GM19455 (cell line): ENCODE data around the gene ZNF699.
"Not testable (repeated sequence)": the region's sequence is repeated elsewhere in the genome, so short reads cannot be mapped to it uniquely, and the experiment has no call there.

Source experiments
- ATAC-seq: cut with Tn5 transposase; IDR thresholded peaks from one replicate; pipeline ENCODE4 v1.9.1; 2021; ENCODE audit not compliant: unreplicated experiment

The ZNF699 gene

DNA sequence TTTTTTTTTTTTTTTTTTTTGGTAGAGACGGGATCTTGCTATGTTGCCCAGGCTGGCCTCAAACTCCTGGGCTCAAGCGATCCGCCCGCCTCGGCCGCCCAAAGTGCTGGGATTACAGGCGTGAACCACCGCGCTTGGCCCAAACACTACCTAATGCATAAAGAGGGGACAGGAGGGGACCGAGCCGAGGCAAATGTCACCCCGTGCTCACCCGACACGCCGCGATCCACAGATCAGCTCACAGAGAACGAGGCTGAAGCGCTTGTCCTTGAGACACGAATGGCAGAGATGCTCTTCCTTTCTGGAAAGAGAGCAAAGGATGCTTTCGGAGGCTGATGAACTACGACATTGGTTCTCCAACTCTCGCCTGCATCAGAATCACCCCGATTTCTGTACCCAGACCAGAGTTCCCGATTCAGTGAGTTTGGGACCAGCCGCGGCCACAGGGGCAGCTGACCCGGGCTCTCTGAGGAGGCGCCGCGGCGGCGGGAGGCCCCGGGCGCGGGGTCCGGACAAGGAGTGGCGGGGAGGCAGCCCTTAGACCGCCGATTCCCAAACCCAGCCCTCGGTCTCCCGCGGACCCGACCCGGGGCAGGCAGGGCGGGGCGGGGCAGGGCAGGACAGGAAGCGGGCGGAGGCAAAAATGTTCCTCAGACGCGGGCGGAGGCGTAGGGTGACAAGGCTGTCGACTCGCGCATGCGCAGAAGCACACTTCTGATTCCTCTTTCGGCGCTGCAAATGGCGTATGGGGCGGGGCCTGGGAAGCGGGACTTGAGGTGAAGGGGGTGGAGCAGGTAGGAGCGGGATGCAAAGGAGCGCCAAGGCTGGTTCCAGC lies at the start of gene ZNF699:
Gene ZNF699 (minus strand): TSS at position 700 of the 835 bp plus-strand sequence. CDS start 4,719 bp downstream, outside the sequence.
- peak; percentile 89 for ATAC-seq

DNA sequence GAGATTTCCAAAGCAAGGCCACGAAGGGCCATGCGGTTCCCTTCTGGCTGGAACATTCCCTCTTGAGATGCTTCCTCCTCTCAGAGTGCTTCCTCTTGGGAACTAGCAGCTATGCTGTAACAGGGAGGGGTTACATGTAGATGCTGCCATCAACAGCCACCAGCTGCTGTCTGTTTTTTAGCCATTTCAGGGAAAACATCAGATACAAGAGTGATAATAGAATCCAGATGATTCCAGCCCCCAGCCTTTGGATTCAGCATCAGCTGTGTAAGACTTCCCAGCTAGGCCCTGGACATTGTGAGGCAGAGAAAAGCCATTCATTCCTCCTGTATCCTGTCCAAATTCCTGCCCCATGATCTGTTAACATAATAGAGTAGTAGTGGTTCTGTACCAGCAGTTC lies 45.0 kb upstream of the ZNF699 start:
- no peak for ATAC-seq

DNA sequence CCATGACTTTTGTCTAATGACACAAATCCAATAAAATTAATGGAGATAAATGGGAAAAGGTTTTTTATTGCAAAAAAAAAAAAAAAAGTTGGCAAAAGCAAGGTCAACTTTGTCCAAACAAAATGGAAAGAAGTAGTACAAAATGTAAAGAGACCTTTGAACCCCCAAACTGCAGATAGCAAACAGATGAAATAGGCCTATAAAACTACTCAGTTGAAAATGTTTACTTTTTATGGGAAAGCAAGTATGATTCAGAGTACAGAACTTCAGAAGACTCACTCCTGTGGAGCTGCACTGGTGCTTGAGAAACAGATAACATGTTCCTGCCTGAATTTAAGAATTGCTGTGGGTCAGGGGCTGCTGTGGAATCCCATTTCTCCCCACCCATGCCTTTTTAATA lies 43.4 kb upstream of the ZNF699 start:
- ATAC-seq, result no peak

DNA sequence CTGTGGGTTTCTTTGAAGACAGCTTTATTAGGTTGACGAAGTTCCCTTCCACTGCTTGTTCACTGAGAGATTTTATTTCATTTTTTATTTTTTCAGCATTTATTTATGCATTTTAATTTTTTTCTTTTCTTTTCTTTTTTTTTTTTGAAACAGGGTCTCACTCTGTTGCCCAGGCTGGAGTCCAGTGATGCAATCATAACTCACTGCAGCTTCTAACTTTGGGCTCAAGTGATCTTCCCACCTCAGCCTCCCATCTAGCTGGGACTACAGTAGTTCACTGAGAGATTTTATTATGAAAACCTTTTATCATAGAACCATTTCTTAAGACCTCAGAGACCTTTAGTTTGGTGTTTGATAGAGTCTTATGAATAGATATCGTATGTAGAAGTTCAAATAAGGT lies 42.9 kb upstream of the ZNF699 start:
- ATAC-seq, result no peak

DNA sequence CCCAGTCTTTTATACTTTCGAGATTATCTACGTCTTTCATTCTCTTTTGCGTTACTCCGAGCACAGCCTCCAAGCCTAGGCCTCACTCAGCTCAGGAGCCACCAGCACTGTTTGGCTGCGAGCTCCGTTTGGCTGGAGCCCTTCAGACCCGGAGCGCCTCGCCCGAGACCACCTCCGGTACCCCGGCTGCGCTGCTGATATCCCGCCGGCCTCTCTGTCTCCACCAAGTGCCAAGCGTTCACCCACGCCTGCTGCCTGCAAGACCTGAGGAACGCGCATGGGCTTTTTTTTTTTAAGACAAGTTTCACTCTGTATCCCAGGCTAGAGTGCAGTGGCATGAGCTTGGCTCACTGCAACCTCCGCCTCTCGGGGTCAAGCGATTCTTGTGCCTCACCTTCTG lies 39.0 kb upstream of the ZNF699 start:
- no peak for ATAC-seq

DNA sequence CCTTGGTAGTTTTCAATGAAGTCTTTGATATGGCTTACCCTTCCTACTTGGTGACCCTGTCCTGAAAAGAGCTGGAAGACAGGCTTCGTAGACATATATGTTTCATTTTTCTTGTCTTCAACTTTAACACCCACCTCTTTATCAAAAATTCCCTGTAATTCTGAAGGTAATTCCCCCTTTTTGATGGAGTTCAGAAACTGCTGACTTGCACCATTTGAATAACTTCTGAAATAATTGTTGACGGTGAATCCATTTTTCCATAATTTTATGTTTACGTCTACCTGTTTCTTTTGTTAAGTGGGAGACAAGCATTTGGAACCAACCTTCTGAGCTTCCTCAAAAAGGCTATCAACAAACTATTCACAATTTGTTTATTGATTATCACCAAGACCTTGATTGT lies 38.6 kb upstream of the ZNF699 start:
- ATAC-seq, result no peak

DNA sequence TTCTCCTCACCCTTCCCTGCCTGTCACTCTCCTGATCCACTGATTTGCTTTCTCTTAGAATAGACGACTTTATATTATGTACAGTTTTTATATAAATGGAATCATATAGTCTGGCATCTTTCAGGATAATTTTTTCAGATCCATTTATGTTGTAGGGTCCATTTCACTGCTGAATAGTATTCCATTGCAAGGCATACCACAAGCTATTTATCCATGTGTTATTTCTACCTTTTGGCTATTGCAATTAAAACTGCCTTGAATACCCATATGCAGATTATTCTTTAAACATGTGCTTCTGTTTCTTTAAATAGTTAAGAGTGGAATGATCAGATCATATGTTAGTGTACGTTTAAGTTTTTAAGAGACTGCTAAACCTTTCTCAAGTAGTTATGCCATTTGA lies 35.4 kb upstream of the ZNF699 start:
- ATAC-seq, result no peak

DNA sequence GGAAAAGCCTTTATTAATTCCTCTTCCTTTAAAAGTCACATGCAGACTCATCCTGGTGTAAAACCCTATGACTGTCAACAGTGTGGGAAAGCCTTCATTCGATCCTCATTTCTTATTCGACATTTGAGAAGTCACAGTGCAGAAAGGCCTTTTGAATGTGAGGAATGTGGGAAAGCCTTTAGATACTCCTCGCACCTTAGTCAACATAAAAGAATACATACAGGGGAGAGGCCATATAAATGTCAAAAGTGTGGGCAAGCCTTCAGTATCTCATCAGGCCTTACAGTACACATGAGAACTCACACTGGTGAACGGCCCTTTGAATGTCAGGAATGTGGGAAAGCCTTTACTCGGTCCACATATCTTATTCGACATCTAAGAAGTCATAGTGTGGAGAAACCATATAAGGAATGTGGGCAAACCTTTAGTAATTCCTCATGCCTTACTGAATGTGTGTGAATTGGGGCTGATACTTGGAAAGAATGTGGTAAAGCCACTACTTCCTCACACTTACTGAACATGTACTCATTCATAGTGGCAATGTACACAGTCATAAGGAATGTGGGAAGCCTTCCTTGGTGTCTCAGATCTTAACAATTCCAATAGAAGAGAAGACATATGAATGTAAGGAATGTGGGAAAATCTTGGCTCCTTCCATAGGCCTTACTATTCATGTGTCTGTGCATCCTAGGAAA lies 33.1 kb upstream of the ZNF699 start:
- ATAC-seq, result no peak

DNA sequence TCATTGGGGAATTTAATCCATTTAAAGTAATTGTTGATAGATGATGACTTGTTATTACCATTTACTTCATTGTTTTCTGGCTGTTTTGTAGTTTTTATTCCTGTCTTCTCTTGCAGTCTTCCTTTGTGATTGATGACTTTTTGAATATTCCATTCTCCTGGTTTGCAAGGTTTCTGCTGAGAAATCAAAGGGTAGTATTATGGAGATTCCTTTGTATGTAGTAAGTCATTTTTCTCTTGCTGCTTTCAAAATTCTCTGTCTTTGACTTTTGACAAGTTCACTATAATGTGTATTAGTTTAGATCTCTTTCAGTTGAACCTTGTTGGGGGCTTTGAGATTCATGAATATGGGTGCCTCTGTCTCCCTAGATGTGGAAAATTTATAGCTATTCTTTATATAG lies 20.4 kb upstream of the ZNF699 start:
- ATAC-seq, result no peak

DNA sequence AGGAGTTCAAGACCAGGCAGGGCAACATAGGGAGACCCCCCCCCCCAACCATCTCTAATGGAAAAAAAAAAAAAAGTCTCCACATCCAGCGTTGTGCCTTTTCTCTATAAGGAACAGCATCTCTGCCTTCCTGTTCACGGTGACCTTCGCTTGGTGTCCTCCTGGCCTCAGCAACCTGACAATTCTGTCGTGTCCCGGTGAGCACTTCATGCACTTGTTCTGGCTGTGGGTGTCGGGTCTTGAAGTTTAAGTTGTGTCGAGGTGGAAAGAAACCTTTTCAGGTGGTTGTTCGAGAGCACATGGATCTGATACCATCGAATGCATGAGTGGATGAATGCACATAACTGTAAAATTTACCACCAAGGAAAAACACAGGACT lies 14.9 kb upstream of the ZNF699 start:
- ATAC-seq, result no peak

DNA sequence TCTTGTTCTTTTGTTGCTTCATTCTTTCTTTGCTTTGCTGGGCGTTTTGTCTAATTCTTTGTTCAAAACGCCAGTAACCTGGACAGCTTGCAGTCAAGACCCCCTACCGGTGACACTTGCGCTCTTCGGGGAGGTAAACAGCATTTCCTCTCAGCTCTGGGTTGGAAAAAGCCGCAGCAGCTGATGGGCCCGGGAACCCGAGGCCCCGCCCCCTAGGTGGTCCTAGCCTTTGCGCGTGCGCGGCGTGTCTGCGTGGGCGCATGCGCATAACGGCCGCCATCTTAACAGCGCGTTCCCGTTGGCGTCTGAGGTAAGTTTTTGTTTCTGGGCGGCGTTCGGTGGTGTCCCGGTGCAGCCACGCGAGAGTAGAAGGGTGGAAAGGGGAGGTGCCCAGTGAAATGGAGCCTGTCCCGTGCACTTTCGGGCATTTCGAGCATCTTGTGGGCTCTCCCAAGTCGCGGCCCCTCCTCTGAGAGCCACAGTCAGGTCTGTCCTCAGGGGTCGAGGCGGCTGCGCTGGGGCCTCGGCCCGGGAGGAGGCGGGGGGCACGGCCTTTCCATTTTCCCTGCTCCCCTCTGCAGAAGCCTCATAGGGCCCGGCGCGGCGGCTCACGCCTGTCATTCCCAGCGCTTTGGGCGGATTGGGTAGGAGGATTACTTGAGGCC lies 14.4 kb upstream of the ZNF699 start, which contains the start of gene ZNF559:
Gene ZNF559 (plus strand): TSS at position 261 of the 665 bp plus-strand sequence. CDS start 14,371 bp downstream, outside the sequence.
- peak; percentile 95 for ATAC-seq

DNA sequence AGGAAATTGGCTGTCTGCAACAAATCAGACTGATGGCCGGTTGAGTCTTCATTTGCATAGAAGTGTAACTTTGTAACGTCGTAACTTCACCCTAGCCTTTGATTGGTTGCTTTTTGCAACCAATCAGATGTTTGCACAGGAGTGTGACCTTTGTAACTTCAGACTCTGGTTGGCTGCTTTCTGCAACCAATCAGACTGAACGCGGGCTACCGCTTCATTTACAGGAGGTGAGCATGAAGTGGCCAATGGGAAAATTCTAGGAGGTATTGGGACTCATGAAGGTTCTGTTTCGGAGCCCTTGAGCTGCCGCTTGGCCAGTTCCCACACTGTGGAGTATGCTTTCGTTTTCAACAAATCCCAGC lies 13.9 kb upstream of the ZNF699 start:
- ATAC-seq, result peak; percentile 22

DNA sequence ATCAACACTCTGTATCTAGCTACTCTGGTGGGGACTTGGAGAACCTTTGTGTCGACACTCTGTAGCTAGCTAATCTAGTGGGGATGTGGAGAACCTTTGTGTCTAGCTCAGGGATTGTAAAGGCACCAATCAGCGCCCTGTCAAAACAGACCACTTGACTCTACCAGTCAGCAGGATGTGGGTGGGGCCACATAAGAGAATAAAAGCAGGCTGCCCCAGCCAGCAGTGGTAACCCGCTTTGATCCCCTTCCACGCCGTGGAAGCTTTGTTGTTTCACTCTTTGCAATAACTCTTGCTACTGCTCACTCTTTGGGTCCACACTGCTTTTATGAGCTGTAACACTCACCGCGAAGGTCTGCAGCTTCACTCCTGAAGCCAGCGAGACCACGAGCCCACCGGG lies 12.6 kb upstream of the ZNF699 start:
- ATAC-seq, result not testable (repeated sequence)

DNA sequence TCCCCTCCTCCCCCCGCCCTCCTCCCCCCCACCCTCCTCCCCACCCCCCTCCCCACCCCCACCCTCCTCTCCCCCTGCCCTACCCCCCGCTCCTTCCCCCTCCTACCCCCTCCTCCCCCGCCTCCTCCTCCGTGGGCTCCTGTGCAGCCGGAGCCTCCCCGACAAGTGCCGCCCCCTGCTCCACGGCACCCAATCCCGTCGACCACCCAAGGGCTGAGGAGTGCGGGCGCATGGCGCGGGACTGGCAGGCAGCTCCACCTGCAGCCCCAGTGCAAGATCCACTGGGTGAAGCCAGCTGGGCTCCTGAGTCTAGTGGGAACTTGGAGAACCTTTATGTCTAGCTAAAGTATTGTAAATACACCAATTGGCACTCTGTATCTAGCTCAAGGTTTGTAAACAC lies 12.1 kb upstream of the ZNF699 start:
- not testable (repeated sequence) for ATAC-seq

DNA sequence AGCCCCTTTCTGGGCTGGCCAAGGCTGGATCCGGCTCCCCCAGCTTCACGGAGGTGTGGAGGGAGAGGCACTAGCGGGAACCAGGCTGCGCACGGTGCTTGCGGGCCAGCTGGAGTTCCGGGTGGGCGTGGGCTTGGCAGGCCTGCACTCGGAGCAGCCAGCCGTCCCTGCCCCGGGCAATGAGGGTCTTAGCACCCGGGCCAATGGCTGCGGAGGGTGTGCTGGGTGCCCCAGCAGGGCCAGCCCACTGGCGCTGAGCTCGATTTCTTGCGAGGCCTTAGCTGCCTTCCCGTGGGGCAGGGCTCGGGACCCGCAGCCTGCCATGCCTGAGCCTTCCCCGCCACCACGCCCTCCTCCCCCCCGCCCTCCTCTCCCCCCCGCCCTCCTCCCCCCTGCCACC lies 11.7 kb upstream of the ZNF699 start:
- no peak for ATAC-seq

DNA sequence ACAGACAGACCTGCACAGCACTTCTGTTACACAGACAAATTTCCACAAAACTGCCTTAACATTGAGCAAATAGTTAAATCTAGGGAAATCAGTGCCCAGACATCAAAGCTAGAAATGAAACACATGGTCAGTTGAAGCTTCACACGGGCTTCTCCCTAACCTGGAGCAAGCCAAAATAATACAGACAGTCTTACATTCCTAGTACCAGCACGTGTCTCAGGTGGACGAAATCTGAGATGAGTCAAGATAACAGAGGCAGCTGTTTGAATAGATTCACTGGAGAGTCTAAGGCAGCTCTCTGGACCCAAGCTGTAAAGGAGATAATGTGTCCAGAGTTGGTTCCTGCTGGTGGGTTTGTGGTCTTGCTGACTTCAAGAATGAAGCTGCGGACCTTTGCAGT lies 4.1 kb upstream of the ZNF699 start:
- no peak for ATAC-seq

DNA sequence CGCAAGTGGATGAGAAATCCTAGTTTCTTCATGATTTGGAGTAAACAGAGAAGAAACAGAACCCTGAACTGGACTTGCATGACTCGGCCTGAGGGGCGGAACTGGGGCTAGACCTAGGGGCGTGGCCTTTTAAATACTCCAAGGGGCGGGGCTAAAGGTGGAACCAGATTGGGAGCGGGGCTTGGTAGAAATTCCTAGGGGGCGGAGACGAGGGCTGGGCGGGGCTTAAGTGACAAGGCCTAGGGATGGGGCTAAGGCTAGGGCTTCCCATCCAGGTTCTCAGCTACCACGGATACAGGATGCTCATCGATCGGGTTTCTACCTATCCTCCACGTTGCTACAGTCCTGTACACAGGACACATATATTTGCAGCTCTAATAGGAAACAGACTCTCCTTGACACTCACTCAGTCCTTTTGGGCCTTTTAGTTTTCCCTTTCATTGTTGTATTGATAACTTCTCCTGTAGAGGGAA lies 372 bp upstream of the ZNF699 start:
- ATAC-seq, result peak; percentile 57

DNA sequence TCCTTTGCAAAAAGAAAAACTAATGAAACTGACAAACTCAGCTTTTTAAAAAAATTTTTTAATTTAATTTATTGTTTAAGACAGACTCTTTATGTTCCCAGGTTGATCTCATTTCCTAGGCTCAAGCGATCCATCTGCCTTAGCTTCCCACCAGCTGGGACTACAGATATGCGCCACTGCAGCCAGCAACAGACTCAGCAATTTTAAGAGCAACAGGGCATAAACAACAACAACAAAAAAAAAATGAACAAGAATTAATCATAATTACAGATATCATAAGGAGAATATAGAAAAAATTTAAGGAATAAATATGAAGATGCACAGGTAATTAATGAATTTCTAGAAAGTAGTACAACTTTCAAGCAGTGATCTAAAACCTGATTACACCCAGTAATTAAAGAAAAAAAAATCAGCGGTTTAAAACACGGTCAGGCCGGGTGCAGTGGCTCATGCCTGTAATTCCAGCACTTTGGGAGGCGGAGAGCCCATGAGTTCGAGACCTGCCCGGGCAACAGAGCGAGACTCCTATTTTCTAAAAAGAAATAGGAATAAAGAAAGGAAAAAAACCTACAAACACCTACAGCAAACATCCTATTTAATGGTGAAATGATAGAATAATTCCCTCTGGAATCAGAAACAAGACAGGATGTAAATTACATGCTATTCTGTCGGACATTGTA lies 1.4 kb downstream of the ZNF699 start:
- no peak for ATAC-seq

DNA sequence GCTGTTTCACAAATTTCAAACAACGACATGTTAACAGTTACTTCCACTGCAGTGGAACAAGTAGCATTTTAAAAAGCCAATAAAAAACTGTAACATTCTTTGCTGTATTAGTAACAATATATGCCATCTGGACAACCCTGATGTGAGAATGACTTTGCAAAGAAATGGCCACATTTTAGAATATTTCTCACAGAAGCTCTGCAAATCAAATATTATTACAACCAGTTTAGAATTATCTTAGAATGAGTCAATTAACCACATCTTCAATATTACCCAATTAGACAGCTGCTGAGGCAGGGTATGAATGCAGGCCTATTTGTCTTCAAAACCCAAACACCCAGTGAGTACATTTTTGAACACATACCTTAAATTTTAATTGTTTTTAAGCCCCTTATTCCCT lies 3.2 kb downstream of the ZNF699 start:
- ATAC-seq, result no peak

DNA sequence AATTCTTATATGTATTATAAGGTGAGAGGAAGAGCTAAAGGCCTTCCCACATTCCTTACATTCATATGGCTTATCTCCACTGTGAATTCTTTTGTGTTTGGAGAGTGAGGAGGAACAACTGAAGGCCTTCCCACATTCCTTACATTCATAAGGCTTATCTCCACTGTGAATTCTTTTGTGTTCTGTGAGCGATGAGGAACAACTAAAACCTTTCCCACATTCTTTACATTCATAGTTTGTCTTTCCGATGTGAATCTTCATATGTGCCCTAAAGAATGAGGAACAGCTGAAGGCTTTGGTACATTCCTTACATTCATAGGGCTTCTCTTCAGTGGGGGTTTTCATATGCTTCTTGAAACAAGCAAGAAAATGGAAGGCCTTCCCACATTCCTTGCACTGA lies 13.3 kb downstream of the ZNF699 start:
- no peak for ATAC-seq

DNA sequence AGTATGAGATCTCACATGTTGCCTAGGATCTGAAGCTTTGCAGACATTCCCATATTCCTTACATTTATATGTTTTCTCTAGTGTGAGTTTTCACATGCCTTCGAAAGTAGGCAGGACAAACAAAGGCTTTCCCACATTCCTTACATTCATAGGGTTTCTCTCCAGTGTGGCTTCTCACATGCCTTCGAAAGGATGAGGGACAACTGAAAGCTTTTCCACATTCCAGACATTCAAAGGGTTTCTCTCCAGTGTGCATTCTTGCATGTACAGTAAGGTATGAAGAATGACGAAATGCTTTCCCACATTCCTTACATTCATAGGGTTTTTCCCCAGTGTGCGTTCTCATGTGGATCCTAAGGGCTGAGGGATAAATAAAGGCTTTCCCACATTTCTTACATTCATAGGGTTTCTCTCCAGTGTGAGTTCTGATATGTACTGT lies 14.2 kb downstream of the ZNF699 start:
- no peak for ATAC-seq
